DOHH2 (cell line): ENCODE measurements around the gene RPL7L1.

ENCODE experiments used
- H3F3A ChIP-seq: fragments of 200-600 bp; sonication (generic), shearing (Covaris generic); 2 replicates; pipeline ENCODE4 v1.6.0; 2016; ENCODE audit warnings: antibody characterized with exemption, mild to moderate bottlenecking; ENCODE audit not compliant: control insufficient read depth, insufficient read depth
- H3K27ac ChIP-seq: fragments of 200-600 bp; sonication (generic); 2 replicates; pipeline ENCODE4 v1.5.1; 2014; ENCODE audit warnings: low read depth, mild to moderate bottlenecking, low read length, moderate library complexity
- H3K27me3 ChIP-seq: fragments of 200-600 bp; sonication (generic); 2 replicates; pipeline ENCODE4 v1.6.1; 2014; ENCODE audit warnings: mild to moderate bottlenecking, low read length, mixed read lengths; ENCODE audit not compliant: control insufficient read depth
- H3K36me3 ChIP-seq: fragments of 200-600 bp; sonication (generic); 2 replicates; pipeline ENCODE4 v1.6.1; 2014; ENCODE audit warnings: mild to moderate bottlenecking, low read length, moderate library complexity, mixed read lengths; ENCODE audit not compliant: control insufficient read depth
- H3K4me1 ChIP-seq: fragments of 200-600 bp; sonication (generic); 2 replicates; pipeline ENCODE4 v1.6.1; 2014; ENCODE audit warnings: mild to moderate bottlenecking, low read length, mixed read lengths; ENCODE audit not compliant: control insufficient read depth
- H3K4me2 ChIP-seq: fragments of 200-600 bp; sonication (generic); 2 replicates; pipeline ENCODE4 v1.6.0; 2014; ENCODE audit warnings: mild to moderate bottlenecking, low read length, moderate library complexity
- H3K4me3 ChIP-seq: fragments of 200-600 bp; sonication (generic); 2 replicates; pipeline ENCODE4 v1.5.1; 2014; ENCODE audit warnings: mild to moderate bottlenecking, low read length, mixed read lengths
- H3K79me2 ChIP-seq: fragments of 200-600 bp; sonication (generic); 2 replicates; pipeline ENCODE4 v1.6.1; 2014; ENCODE audit warnings: mild to moderate bottlenecking, low read length, mixed read lengths; ENCODE audit not compliant: control insufficient read depth
- H3K9me2 ChIP-seq: fragments of 200-600 bp; sonication (generic); replicated peaks from 2 replicates; pipeline ENCODE4 v1.6.1; 2014; ENCODE audit warnings: mild to moderate bottlenecking, low read length, mixed read lengths; ENCODE audit not compliant: control insufficient read depth
- H3K9me3 ChIP-seq: fragments of 200-600 bp; sonication (generic); 2 replicates; pipeline ENCODE4 v1.6.1; 2014; ENCODE audit warnings: antibody characterized with exemption, low read length, mixed read lengths; ENCODE audit not compliant: control insufficient read depth, insufficient read depth
- H4K20me1 ChIP-seq: fragments of 200-600 bp; sonication (generic); 2 replicates; pipeline ENCODE4 v1.6.0; 2014; ENCODE audit warnings: low read depth, mild to moderate bottlenecking, antibody characterized with exemption, low read length, moderate library complexity; ENCODE audit not compliant: control insufficient read depth, insufficient read depth
- CTCF ChIP-seq: fragments of 200-600 bp; sonication (generic); IDR thresholded peaks from one replicate; pipeline ENCODE4 v1.5.1; 2014; ENCODE audit warnings: antibody characterized with exemption, mild to moderate bottlenecking, low read depth, low read length; ENCODE audit not compliant: poor library complexity, severe bottlenecking
- EZH2phosphoT487 ChIP-seq: fragments of 200-600 bp; sonication (generic); IDR thresholded peaks from 2 replicates; pipeline ENCODE4 v1.6.1; 2017; ENCODE audit warnings: borderline replicate concordance, mild to moderate bottlenecking, antibody characterized with exemption, low read length, moderate library complexity, mixed read lengths

The RPL7L1 gene

DNA sequence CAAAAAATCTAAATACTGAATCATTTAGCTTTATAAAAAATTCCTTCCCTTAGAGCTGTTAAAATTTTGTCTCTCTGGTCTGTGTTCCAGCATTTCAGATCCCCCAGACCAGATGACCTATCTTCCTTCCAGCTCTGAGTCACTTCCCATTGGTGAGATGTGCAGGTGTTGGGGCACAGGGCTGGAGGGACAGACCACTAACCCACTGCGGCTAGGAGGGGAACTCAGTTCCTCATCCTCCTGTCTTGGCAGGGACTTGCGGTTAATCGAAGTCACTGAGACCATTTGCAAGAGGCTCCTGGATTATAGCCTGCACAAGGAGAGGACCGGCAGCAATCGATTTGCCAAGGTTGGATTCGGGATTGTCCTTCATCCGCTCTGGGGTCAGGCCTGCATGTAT, 55.9 kb downstream of the RPL7L1 start:
- H3K27me3 ChIP-seq = no peaks in the 10 kb centered on the region
- TF ChIP-seq CTCF (no peak), EZH2phosphoT487 (no peak)
- peaks cover 96% of the 10 kb centered on the region for H3K36me3 ChIP-seq
- H3K4me3 ChIP-seq = no peak overlapping the region
- H3K79me2 ChIP-seq = peaks cover 59% of the 10 kb centered on the region
- H3K4me2 ChIP-seq = no peak overlapping the region
- H3F3A ChIP-seq = peaks cover 5% of the 10 kb centered on the region
- no peaks in the 10 kb centered on the region for H3K9me2 ChIP-seq
- peaks cover 26% of the 10 kb centered on the region for H3K4me1 ChIP-seq
- H3K9me3 ChIP-seq = no peaks in the 10 kb centered on the region
- peaks cover 12% of the 10 kb centered on the region for H4K20me1 ChIP-seq
- H3K27ac ChIP-seq = no peak overlapping the region

DNA sequence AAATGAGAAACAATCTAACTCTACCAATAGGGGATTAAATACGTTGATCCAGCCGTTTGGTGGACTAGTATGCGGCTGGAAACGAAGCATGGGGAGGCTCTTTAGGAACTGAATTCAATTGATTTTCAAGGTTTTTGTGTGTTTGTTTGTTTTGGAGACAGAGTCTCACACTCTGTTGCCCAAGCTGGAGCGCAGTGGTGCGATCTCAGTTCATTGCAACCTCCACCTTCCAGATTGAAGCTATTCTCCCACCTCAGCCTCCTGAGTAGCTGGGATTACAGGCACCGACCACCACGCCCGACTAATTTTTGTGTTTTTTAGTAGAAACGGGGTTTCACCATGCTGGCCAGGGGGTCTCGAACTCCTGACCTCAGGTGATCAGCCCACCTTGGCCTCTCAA, 57.0 kb downstream of the RPL7L1 start:
- no peaks in the 10 kb centered on the region for H3K27me3 ChIP-seq
- no peak overlapping the region for H3K4me2 ChIP-seq
- peaks cover 48% of the 10 kb centered on the region for H3K79me2 ChIP-seq
- TF ChIP-seq EZH2phosphoT487 (no peak), CTCF (no peak)
- no peaks in the 10 kb centered on the region for H3K9me2 ChIP-seq
- no peak overlapping the region for H3K4me3 ChIP-seq
- no peak overlapping the region for H3K27ac ChIP-seq
- no peaks in the 10 kb centered on the region for H3K9me3 ChIP-seq
- H3K36me3 ChIP-seq = peaks cover 93% of the 10 kb centered on the region
- H4K20me1 ChIP-seq = peaks cover 12% of the 10 kb centered on the region
- no peaks in the 10 kb centered on the region for H3F3A ChIP-seq
- peaks cover 19% of the 10 kb centered on the region for H3K4me1 ChIP-seq

- Histone ChIP-seq H4K20me1 (peaks cover 6% of the 10 kb centered on the region), H3K9me2 (no peaks in the 10 kb centered on the region), H3K27ac (no peak overlapping the region), H3K27me3 (no peaks in the 10 kb centered on the region), H3K9me3 (no peaks in the 10 kb centered on the region), H3K4me1 (peaks cover 6% of the 10 kb centered on the region), H3F3A (no peaks in the 10 kb centered on the region), H3K36me3 (peaks cover 89% of the 10 kb centered on the region), H3K4me2 (no peak overlapping the region), H3K79me2 (peaks cover 35% of the 10 kb centered on the region), H3K4me3 (no peak overlapping the region)
- TF ChIP-seq EZH2phosphoT487 (no peak), CTCF (no peak)
Observed at GRCh38 chr6:42937548-42938427, 58.4 kb downstream of the RPL7L1 start.
